Ishikawa (cell line): ENCODE data around the gene ANKMY2.

Experiments
- CEBPB ChIP-seq: IDR thresholded peaks from 2 replicates; pipeline ENCODE4 v1.6.1; 2012
- CREB1 ChIP-seq: IDR thresholded peaks from 2 replicates; pipeline ENCODE4 v1.6.1; 2012; ENCODE audit warnings: low read depth
- EGR1 ChIP-seq: IDR thresholded peaks from 2 replicates; pipeline ENCODE4 v1.6.1; 2012
- EP300 ChIP-seq: IDR thresholded peaks from 2 replicates; pipeline ENCODE4 v1.6.1; 2012; ENCODE audit warnings: borderline replicate concordance
- FOXM1 ChIP-seq: IDR thresholded peaks from 2 replicates; pipeline ENCODE4 v1.6.1; 2012; ENCODE audit warnings: low read depth, borderline replicate concordance
- MAX ChIP-seq: IDR thresholded peaks from 2 replicates; pipeline ENCODE4 v1.6.1; 2012
- NFIC ChIP-seq: IDR thresholded peaks from 2 replicates; pipeline ENCODE4 v1.6.1; 2012
- RAD21 ChIP-seq: IDR thresholded peaks from 2 replicates; pipeline ENCODE4 v1.6.1; 2012; ENCODE audit warnings: low read depth
- REST ChIP-seq: IDR thresholded peaks from 2 replicates; pipeline ENCODE4 v1.6.1; 2012; ENCODE audit warnings: low read depth, mild to moderate bottlenecking
- TAF1 ChIP-seq: IDR thresholded peaks from 2 replicates; pipeline ENCODE4 v1.6.1; 2012; ENCODE audit warnings: low read depth, mild to moderate bottlenecking
- TCF12 ChIP-seq: IDR thresholded peaks from 2 replicates; pipeline ENCODE4 v1.6.1; 2012; ENCODE audit warnings: low read depth
- TEAD4 ChIP-seq: IDR thresholded peaks from 2 replicates; pipeline ENCODE4 v1.6.1; 2012
- USF1 ChIP-seq: IDR thresholded peaks from 2 replicates; pipeline ENCODE4 v1.6.1; 2012
- YY1 ChIP-seq: IDR thresholded peaks from 2 replicates; pipeline ENCODE4 v1.6.1; 2012; ENCODE audit warnings: low read depth
- ZBTB7A ChIP-seq: IDR thresholded peaks from 2 replicates; pipeline ENCODE4 v1.6.1; 2012; ENCODE audit warnings: low read depth

The ANKMY2 gene

GRCh38 chr7:16587129-16587528, 58.4 kb downstream of the ANKMY2 start:
- no peak for TF ChIP-seq NFIC
- no peak for TF ChIP-seq EGR1
- no peak for TF ChIP-seq ZBTB7A
- TF ChIP-seq FOXM1: no peak
- TF ChIP-seq YY1: no peak
- TF ChIP-seq EP300: no peak
- TF ChIP-seq RAD21: no peak
- TF ChIP-seq MAX: no peak
- no peak for TF ChIP-seq TCF12
- no peak for TF ChIP-seq CEBPB
- TF ChIP-seq USF1: no peak
- no peak for TF ChIP-seq TEAD4
- TF ChIP-seq TAF1: no peak
- TF ChIP-seq CREB1: no peak
- no peak for TF ChIP-seq REST

- no peak for TF ChIP-seq EGR1
- no peak for TF ChIP-seq EP300
- no peak for TF ChIP-seq TEAD4
- no peak for TF ChIP-seq CREB1
- no peak for TF ChIP-seq NFIC
- no peak for TF ChIP-seq MAX
- TF ChIP-seq FOXM1: no peak
- no peak for TF ChIP-seq RAD21
- no peak for TF ChIP-seq REST
- no peak for TF ChIP-seq TCF12
- TF ChIP-seq CEBPB: no peak
- no peak for TF ChIP-seq USF1
Measured at GRCh38 chr7:16586081-16586874, 59.3 kb downstream of the ANKMY2 start.

- no peak for TF ChIP-seq USF1
- TF ChIP-seq CREB1: no peak
- TF ChIP-seq ZBTB7A: no peak
- TF ChIP-seq REST: no peak
- TF ChIP-seq EP300: no peak
- TF ChIP-seq TEAD4: no peak
- TF ChIP-seq NFIC: no peak
- no peak for TF ChIP-seq CEBPB
- no peak for TF ChIP-seq TAF1
- TF ChIP-seq MAX: no peak
- TF ChIP-seq YY1: no peak
- TF ChIP-seq TCF12: no peak
- no peak for TF ChIP-seq RAD21
- no peak for TF ChIP-seq EGR1
- no peak for TF ChIP-seq FOXM1
Measured at GRCh38 chr7:16585540-16585939, 60.0 kb downstream of the ANKMY2 start.
